Stimulated activated CD4-positive, alpha-beta T cell treated with anti-CD3 and anti-CD28 coated beads, Interleukin-1b, Interleukin-23, amount 100 ng/mL, for 48 hours (primary cell): ENCODE measurements around the gene PRRG4.
"Not testable (repeated sequence)": the region's sequence is repeated elsewhere in the genome, so short reads cannot be mapped to it uniquely, and the experiment has no call there.

Experiments
- DNase-seq: peaks from one replicate; pipeline ENCODE4 v3.0.0-alpha.2; 2020

Gene PRRG4

DNA sequence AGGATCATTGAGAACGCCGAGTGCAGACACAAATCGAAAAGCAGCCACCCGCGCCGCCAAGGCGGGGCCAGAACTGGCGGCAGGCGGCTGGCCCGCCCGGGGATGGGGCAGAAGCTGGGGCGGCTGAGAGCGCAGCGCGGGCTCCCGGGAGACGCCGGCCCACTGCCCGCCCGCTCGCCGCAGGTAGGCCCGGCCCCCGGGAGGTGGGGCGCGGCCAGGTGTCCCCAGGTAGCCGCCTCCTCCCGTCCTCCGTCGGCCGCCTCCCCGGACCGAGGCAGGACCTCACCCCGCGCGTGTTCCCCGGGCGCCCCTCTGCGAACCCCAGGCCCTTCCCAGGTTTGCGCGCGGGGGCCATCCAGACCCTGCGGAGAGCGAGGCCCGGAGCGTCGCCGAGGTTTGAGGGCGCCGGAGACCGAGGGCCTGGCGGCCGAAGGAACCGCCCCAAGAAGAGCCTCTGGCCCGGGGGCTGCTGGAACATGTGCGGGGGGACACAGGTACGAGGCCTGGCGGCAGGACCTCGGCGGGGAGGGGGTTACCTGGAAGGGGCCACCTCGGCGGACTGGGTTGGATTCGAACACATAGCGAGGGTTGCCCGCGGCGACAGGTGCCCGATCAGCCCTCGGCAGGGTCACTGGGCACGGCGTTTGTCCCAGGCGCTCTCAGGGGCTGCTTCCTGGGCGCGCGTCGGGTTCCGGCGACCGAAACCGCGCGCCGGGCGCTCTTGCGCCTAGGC lies at the start of gene PRRG4:
Gene PRRG4 (plus strand): TSS at position 248 of the 733 bp plus-strand sequence. CDS start 603 bp downstream, outside the sequence.
- DNase-seq: peak; percentile 47

DNA sequence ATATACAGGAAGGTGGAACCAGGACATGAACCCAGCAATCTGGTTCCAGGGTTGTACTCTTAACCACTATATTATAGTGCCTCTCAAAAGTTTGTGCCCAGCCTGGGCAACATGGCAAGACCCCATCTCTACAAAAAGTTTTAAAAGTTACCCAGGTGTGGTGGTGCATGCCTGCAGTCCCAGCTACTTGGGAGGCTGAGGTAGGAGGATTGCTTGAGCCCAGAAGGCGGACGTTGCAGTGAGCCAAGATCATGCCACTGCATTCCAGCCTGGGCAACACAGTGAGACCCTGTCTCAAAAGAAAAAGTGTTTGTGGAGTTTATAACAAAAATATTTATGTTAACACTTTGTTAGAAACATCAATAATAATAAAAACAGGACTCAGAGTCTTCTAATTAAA lies 48.9 kb upstream of the PRRG4 start:
- not testable (repeated sequence) for DNase-seq

DNA sequence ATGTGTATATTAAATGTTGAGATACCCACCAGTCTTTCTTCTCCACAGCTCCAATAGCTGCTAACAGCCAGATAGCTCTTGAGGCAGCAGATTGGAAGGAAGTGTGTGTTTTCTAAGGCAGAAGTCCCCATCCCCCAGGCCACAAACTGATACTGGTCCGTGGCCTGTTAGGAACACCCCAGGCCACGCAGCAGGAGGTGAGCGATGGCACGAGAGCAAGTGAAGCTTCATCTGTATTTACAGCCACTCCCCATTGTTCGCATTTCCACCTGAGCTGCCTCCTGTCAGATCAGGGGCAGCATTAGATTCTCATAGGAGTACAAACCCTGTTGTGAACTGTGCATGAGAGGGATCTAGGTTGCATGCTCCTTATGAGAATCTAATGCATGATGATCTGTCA lies 48.0 kb upstream of the PRRG4 start:
- DNase-seq: no peak

DNA sequence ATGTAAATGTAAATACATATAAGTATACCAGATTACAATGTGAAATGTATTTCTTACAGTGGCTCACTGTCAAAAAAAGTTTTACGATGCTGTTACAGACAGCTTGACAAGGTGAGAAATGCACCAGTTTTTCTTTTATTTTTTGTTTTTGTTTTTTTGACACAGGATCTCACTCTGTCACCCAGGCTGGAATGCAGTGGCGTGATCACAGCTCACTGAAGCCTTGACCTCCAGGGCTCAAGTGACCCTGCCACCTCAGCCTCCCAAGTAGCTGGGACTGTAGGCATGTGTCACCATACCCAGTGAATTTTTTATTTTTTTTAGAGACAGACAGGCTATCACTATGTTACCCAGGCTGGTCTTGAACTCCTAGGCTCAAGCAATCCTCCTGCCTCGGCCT lies 44.5 kb upstream of the PRRG4 start:
- no peak for DNase-seq

DNA sequence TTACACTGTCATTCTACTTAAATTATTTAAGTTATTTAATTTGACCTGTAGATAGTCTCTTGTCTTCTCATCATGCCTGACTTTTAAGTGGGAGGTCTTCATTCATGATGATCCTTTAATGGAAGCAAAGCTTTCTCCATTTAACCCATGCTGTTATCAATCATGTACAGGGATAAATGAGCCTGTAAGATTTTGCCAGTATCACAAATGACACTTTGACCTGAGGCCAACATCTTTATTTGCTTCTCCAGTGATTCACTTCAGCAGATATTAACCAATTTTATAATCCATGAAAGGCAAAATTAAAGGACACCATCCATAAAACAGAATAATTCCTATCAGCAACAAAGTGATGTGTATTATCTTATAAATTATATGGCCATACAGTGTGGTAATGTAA lies 42.9 kb upstream of the PRRG4 start:
- DNase-seq: no peak

DNA sequence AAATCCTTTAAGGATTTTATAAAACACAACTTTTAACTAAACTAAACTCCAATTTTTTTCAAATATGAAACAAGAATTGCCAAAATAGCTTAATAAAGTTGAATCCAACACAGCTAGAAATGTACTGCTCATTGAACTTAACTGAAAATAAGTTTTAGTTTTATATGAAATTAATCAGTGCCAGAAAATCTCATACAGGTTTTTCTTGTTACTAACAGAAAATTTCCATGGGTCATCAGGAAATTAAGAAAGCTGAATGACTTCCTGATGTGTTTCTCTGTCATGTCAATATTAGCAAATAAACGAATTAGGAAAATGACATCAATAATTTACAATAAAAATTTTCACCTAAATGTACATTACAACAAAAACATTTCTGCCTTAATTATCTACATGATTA lies 38.8 kb upstream of the PRRG4 start:
- DNase-seq: no peak

DNA sequence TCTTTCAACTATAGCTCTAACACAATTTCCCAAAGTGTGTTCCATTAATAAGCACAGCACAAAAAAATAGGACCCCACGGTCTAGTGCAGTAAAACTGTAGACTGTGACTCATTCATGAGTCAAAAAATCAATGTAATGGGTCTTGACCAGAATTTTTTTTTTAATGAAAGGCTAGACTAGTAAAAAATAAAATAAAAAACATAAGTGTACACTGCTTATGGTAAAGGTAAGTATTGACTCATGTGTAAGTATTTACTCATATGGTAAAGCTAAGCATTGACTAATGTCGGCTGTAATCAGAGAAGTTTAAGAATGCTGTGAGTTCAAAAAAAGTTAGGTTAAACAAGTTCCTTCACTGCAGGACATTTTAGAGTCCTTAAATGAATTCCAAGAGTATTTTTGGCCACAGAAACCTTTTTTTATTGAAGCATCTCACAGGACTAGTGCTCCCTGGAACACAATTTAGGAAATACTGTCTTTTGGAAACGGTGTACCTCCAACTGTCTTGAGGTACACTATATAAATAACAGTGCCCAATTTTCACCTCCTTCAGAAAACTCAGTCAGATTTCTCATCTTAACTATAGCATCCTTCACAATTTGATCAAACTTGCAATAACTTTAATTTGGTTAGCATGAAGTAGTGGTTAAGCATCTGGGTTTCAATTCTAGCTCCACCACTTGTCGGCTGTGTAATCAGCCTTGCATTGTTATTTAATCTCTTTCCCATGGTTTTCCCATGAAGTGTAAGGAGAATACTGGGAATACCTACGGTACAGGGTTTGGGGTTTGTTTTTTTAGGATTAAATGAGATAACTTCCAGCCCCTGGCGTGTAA lies 37.4 kb upstream of the PRRG4 start:
- no peak for DNase-seq

DNA sequence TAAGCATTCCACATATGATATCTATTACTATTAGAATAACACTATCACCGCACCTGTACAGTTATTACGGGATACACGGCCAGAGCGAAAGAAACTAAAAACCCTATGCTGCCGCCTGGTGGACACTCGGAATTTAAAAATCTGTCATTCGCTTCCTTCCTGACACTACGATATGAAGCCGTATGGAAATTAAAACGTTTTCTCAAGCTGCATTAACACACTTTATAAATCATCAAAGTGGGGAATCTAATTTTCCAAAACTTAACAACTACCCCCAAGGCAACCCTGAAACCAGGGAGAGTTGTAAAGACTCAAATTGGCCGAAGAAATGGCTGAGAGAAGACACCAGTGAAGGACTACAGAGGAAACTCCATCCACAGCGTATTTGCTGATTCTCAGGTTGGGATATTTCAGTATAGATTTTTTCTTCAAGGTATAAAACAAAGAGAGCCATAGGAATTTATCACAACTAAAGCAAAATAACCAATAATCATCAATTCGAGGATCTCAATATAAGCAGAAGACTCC lies 36.7 kb upstream of the PRRG4 start:
- peak; percentile 47 for DNase-seq

DNA sequence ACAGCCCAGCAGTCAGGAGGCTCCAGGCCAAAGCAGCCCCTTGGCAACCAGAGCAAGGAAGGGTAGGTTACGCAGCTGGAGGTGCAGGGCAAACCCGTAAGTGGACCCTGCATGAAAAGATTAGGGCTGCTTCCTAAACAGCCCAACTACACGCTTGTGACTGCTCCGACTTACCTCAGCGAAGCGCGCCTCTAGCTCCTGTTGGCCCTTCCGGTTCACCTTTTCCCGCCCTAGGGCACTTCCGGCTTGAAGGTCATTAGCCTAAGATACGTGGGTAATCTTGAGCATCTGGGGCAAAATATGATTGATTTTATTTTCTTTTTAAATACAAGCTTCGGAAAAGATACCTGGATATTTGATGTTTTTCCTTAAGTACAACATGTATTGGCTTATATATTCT lies 35.3 kb upstream of the PRRG4 start, which contains the start of gene CCDC73:
Gene CCDC73 (minus strand): TSS at position 224 of the 400 bp plus-strand sequence. CDS start 34,419 bp downstream, outside the sequence.
- DNase-seq: no peak

DNA sequence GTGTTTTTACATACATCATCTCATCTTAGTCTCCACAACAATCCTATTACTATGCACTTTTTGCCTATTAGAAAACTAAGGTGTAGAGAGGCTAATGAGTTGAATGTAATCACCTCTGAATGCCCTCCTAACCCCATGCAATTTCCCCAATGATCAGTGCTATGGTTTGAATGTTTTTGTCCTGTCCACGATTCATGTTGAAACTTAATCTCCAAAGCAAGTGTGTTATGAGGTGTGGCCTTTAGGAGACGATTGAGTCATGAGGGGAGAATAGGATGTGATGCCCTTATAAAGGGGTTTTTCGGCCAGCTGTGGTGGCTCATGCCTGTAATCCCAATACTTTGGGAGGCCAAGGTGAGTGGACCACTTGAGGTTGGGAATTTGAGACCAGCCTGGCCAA lies 33.3 kb upstream of the PRRG4 start:
- DNase-seq: no peak

DNA sequence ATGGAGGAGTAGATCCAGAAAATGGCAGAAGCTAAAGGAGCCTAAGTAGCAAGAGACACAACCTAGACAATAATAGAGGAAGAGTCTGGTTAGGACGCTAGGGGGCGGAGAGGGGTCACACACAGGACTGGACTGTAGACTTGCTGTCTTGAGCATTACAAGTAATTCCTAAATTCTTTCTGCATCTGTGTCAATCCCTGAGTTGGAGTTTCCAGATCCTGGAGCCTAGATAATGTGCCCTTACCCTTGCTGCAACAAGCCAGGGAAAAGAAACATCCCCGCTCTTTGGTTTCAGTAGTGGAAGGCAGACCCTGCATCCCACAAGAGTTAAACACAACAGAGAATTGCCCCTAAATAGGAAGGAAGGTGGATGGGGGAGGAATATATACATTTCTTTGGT lies 20.4 kb upstream of the PRRG4 start:
- peak; percentile 54 for DNase-seq

DNA sequence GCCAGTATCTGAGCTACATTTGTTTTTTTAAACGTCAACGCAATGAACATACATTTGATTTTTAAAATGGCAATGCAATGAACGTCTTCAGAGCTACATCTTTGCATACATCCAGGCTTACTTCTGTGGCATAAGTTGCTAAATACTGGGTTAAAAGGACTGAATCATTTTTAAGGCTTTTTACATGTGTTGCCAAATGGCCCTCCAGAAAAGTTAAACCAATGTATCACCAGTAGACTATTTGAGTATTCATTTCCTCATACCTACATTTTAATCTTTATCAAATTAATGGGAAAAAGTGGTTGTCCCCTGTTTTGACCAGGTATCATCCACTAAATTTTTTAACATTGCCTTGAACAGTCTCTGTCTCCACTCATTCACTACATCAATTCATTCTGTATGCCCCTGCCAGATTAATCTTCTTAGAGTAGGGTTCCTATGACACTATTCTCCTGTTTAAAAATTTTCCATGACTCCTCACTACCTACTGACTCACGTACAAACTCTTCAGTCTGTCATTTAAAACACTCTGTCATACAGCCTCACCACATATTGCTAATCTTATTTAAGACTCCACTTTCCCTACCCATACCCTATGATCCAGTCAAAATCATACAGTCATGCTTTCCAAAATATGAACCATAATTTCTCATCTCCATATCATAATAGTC lies 12.4 kb upstream of the PRRG4 start:
- DNase-seq: no peak

DNA sequence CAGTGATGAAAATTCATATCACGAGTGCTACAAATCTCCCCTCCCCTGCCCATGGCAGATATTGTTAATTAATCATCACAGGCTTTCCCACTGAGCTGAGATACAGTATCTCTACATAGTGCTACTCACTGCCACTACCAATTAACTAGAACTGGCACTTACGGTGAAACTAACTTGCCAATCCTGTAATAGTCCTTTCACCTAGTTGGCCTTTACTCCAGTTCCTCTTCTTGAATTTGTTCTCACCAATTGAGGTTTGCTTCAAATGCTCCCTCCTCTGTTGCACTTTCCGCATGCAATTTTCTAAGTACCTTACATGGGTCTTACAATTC lies 11.9 kb upstream of the PRRG4 start:
- peak; percentile 14 for DNase-seq

DNA sequence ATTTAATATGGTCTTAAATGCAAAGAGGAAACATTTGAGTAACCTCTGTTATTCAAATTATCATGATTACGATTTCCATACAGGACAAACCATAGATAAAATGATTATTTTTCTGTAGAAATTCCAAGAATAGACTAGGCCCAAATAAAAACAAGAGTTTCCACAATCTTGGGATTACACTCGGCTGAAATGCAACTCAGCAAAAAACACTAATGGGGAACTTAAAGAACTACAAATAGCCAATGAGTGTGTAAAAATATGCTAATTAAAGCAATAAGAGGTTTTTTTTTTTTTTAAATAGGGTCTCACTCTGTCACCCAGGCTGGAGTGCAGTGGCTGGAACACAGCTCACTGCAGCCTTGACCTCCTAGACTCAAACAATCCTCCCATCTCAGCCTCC lies 10.5 kb upstream of the PRRG4 start:
- no peak for DNase-seq

DNA sequence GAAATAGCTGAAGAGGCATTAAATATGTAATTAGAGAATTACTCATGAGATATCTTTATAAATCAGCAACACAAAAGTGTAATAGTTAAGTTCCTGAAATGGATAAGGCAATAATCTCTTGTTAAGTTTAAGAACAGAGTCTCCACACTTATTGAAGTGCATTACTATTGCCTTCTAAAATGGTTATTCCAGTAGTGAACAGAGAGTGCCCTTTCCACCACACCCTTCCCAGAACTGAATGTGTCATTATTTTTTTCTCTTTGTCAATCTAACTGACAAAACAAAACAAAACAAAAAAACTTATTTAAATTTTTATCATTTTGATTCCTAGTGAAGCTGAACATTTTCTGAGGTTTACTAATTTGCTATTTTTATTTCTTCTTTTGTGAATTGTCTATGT lies 9.2 kb upstream of the PRRG4 start:
- no peak for DNase-seq

DNA sequence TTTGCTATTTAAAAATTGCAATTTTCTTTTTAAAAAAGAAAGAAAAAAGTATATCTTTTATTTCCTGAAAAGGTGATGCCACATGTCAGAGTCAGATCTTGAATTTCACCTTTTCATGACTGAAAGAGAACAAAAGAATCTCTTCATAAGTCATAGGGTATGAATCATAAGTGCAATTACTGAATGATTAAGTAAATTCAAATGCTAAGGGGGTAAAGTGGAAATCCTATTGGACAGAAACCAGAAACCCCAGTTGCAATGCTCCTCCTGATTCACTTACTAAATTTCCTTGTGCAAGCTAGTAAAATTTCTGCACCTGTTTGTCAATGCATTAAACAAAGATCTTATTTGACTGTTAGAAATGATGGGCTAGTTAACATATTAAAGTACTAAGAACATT lies 8.2 kb upstream of the PRRG4 start:
- no peak for DNase-seq

DNA sequence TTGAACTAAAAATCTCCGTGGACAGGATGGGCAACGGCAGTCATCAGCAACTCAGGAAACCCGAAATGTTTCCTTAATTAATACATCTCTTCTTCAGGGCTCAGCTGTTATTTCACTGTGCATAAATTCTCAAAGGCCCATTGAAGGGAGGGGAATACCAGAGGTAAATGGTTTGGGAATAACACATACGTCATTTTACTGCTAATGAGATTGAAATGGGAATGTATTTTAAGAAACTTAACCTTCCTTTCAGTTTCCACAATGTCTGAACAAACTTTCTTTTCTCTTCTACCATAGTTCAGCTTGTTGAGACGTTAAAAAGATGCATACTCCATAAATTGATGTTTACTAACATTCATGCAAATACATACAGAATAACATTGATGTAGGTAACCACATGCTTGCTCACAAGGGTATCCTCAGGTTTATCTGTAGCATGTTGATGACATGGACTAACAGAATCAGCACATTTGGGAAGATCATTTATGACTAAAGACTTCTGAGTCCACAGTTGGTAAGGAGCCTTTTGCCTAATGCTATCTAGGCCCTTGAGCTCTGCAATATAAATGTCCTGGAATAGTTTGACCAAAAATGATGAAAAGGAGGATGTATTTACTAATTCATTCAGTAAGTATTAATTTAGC lies 7.7 kb upstream of the PRRG4 start:
- DNase-seq: no peak

DNA sequence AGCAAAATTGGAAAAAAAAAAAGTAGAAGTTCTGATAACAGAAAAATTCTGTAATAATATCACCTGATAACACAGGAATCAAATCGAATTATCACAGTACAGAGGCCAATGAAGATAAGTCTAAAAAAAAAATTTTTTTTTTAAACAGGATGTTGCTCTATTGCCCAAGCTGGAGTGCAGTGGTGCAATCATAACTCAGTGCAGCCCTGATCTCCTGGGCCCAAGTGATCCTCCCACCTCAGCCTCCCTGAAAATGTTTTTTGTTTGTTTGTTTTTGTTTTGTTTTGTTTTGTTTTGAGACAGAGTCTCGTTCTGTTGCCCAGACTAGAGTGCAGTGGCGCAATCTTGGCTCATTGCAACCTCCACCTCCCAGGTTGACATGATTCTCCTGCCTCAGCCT lies 6.1 kb upstream of the PRRG4 start:
- DNase-seq: not testable (repeated sequence)

DNA sequence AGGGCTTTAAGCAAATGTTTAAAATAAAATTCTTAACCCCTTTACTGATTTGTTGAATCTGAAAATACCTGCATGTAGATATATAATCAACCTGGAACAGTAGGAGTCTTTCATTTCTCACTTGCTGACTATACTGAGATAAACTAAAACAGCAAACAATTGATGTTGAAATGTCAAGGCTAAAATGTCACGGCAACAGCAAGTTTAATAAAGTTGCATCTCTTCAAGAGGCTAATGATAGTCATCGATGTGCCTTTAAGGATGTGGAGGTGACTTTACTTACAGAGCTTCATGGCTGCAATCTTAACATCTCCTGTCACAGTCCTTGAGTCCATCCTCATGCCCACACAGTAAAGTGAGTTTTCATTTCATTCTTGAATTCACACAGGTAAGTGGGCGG lies 3.6 kb upstream of the PRRG4 start:
- DNase-seq: no peak

DNA sequence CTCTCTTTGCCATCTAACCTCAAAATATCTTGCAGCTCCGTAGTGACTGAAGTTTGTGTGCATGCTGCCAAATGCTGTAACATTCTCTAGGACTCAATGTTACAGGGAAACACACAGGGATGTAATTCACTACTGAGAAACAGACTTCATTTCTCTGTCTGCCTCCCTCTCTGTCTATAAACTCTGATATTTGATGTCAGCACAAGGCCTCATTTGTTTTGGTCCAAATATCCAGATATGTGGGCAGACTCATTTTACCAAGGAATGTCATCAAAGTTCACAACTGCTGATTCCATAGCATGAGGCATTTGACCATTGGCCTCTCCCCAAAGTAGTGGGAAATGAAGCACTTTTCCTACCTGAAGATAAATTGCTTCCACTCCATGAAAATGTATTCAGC lies 2.5 kb upstream of the PRRG4 start:
- DNase-seq: no peak

DNA sequence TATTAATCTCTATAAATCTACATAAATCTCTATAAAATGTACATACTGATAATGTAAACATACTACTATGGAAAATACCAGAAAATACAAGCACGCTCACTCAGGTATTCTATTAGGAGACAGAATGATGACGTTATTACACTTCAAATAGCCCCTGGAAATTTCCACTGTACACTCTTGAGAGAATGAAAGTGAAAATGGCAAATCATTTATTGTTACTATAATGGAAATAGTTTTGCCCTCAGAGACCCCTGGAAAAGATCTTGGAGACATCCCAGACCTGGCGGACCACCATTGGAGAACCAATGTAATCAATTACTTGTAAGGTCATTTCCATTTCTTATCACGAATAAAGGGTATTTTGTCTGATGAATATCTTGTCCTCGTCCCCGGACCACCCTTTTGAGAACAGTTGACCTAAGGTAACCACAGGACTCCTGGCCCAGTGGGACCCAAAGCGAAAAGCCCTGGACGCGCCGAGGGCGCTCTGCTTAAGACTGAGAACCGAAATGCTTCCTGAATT lies 509 bp upstream of the PRRG4 start:
- DNase-seq: no peak

DNA sequence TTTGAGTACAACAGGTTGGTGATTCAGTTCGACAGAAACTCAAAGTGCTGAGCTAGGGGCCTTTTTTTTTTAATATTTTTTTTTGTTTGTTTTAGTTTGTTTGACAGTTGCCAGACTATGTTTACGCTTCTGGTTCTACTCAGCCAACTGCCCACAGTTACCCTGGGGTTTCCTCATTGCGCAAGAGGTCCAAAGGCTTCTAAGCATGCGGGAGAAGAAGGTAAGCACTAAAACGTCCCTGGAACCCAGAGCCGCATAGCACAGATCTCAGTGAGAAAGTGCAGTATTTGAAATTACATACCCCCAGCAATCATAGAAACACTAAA lies 649 bp downstream of the PRRG4 start:
- no peak for DNase-seq

DNA sequence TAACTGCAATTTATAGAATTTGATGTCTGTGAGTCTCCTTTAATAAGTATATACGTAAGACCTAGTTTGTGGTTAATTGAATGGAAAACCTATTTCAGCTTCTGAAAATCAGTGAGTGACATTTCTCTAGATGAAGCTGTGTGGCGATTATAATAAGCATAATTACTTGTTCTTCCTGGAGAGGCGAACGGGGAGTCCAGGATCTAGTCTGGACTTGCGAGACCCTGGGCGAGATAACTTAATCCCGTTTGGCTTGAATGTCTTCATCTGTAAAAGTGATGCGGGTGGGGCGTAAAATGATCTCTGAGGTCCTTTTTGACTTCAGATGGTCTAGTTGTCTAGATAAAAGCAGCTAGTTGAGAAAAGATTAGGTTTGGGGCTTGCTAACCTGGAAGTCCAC lies 1.1 kb downstream of the PRRG4 start:
- no peak for DNase-seq
